Measurements from ENCODE around the gene BNC2.
A peak's percentile ranks its signal among the peaks of the same experiment; 100 is the strongest.

BNC2 gene

DNA sequence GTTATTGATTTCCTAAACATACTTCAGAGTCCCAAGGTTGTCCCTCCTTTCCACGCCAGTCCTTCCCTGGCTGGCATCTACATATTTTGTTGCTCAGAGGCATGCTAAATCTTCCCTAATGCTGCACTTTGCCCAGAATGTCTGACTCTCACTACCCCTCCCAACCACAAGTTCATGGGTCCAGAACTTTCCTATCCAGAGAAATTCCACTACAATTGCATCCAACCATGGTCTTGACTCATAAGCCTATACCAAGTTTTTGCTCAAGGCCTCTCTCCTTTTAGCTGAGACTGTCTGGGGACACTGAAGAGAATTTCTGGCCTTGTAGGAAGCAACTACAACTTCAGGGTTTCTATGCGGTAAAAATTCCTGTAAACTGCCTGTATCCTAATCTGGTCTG lies 206.3 kb downstream of the BNC2 start:
- no peak for DNase-seq

DNA sequence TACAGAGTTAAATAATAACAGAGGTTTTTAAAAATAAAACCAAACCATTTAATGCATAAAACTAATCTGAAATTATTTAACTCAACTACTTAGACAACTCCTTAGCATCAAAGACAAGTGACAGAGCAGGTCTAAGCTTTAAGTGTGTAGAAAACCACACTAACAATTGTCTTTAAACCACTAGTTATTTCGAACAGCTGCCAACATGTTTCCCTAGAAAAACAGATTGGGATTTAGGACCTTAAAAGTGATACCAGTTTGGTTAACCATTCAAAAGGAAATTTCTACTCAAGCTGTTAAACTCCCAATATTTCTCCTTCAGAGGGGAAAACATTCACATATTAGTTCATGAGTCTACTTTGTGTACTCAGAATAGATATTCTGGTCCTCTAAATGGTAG lies 208.7 kb downstream of the BNC2 start:
- DNase-seq = no peak

DNA sequence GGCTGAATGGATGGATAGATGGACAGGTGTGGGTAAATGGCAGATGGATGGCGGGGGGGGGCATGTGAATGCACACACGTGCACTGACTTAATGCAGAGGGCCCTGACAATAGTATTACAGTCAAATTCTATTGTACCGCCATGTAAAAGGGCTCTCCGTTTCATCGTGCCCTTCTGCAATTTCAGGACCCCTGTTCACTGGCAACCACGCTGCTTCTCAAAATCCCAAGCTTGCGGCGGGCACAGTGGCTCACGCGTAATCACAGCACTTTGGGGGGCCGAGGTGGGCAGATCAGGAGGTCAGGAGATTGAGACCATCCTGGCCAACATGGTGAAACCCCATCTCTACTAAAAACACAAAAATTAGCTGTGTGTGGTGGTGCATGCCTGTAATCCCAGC lies 211.4 kb downstream of the BNC2 start:
- DNase-seq = no peak

DNA sequence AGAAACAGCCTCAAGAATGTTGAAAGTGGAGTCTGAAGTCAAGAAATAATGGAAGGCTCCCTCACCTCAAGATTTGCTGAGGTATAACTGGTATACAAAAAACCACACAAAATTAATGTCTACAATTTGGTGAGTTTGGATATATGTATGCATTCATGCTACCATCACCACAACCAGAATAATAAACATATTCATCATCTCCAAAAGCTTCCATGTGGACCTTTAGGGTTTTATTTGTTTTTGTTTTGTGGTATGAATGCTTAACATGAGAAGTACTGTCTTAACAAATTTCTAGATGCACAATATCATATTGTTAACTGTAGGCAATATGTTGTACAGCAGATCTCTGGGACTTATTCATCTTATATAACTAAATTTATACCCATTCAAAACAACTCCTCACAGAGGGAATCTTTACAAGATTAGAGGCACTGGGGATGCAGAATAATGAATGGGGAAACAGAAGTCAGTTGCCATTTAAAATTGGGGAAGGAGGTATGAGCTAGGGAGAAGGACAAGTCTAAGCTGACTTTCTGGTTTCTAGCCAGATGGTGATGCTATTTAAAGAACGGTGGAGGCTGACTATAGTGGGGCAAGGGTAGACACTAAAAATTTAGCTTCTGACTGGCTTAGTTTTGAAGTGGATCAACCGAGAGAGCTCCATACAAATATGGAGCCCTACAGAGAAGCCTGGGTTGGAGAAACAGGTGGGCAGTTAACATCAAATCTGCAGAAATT lies 213.9 kb downstream of the BNC2 start:
- DNase-seq = no peak

DNA sequence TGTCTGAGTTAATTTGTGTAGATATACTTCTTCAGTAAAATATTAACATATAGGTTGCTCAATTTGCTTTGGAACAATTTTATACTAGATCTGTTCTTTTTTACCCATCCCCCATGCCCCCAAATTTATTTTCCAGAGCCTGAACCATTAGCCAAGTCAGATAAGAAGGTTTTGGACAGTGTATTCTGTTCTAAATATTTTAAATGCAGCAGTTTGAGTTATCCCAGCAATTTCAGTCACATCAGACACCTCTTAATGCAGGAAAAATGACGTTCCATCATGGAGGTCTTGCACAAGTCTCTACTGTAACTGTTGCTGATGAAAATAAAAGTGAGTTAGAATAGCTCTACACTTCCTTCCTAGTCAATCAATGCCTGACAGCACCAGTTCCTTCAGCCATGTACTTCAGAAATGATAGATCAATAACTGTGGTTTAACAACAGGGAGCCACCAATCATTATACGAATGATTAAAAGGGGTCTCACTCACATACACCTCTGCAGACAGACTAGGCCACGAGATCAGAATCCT lies 215.8 kb downstream of the BNC2 start:
- DNase-seq = no peak

DNA sequence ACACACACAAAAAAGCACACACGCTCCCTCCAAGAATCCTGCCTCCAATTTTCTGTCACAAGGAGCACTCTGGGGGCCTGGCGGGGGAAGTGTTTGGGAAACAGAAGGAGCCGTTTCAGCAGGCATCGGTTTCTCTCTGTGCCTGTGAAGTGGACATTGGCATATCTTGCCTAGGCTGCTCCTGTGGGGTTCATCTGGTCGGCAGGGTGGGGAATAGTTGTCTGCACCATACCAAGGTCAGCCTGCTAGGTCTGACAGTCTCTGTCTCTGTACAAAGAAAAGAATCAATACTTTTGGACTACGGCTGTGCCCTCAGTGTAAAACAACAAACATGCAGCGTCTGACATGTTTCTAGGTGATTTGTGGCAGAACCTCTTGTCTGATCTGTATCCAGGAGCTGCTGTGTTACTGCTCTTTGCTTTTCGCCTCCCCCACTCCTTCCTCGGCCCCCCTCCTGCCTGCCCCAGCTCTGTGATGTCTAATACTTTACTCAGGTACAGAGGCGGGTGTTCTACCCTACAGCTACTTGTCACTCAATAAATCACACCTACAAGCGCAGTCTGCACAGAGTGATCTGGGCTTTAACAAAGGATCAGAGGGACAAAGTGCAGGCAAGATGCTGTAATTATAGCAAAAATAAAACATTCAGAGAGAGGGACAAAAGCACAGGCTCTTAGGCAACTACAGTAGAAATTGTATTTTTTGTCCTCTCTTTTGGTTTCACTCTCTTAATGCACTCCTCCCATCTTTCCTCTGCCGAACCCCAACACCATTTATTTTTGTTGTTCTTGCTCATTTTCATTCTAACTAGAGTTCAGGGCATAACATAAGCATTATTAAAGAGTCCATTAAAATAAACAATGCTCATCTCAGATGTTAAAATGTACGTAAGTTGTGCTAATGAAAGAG lies 216.7 kb downstream of the BNC2 start:
- peak; percentile 65 to 68 for DNase-seq

DNA sequence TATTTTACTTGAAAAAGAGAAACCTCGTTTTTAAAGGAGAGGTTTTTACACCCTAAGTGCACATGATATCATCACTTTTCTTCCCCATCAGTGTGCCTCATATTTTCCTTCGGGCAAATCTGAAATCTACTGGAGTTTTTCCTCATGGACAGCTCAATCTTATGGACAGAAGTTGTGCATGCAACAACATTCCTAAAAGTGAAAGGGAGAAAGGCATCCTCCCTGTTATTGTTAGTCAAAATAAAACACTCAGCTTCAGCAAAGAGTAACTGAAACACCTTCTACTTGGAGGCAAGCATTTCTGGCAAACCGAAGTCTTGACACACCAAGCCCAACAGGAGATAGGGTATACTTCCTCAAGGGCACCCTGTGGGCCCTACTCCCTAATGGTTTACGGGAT lies 217.9 kb downstream of the BNC2 start:
- DNase-seq = peak in 1 of 2 experiments; percentile 50

DNA sequence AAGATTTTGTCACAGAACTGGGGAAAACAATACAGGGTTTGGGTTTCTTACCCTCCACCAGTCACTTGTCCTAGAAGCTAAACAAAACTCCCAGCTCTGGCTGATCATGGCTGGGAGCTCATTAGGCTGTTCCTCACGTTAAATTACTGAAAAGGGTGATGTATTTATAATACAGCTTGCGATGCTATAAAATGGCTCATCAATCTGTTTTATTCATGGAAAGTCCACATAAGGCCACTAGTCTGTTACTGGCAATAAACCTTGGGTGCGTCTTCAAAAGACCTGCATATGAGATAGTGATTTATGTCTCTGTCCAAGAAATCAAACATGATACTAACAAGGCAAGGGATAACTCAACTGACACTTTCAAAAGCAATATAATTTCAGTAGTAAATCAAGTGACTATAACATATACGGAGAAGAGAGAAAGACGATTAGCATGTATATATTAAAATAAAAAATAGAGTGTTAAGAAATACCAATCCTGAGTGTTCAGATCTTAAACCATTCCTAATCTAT lies 219.0 kb downstream of the BNC2 start:
- peak; percentile 71 to 84 for DNase-seq

DNA sequence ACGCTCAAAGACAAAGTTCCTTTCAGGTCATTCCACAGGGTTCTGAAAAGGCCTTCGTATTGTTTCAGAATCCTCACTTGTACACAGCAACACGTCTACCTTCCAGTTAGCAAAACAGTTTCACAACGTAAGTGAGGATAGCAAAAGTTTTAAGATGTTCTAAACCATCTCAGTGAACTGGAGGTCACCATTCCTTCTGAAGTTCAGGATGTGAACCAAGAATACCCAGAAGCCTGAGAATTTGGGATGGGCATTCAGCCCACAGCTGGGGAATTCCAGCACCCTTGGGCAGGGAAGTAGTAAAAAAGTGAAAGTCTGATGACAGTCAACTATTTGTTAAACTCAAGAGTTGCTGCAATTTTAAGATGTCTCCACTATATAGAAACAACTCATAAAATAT lies 224.5 kb downstream of the BNC2 start:
- DNase-seq = no peak

DNA sequence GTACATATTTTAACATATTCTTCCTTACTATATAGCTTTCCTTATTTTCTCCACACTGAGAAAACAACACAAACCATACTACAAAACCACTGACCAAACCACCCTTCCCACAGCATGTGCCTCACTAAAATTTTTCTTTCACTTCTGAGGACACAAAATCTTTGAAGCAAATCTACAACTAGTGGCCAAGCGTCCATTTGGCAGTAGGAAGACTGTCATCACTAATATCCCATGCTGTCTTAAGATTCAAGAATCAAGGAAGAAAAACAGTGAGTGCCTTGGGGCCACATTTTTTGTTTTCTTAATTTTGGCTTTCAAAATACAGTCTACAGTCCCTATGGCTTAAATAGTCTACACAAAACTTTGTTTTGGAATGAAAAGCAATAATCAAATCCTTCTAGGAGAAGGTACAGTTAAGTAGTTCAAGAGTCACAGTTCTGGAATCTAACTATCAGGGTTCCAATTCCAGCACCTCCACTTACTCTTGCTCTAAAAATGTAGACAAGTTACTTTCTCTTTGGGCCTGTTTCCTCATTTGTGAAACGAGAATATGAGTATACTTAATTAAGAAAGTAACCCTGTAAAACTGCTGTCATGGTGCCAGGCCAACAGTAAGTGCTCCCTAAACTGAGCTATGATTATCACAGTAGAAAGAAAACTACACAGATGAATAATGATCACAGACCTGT lies 227.9 kb downstream of the BNC2 start:
- DNase-seq = no peak

DNA sequence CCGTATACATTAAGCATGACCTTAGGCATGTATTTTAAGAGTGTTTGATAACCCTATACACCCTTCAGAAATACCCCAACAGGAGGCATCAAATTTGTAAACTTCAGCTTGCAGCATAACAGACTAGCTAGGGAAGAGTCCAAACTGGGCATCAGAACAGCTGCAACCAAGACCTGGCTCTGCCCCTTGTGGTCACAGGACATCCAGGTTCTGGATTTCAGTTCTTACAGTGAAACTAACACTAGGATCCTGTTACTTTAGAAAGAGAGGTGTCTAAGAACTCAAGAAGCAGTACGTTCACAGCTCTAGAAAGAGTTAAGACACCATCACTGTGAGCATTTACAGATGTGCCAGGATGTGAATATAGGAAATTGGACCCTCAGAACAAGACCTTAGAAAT lies 229.8 kb downstream of the BNC2 start:
- no peak for DNase-seq

DNA sequence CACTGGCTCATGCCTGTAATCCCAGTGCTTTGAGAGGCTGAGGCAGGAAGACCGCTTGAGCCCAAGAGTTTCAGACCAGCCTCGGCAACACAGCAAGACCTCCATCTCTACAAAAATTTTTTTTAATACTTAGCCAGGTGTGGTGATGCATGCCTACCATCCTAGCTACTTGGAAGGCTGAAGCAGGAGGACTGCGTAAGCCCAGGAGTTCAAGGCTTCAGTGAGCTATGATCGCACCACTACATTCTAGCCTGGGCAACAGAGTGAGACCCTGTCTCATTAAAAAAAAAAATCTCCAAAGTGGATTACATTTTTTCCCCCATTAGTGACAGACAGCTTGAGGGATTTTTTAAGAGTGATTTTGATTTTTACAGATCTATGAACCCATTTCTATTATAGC lies 230.8 kb downstream of the BNC2 start:
- no peak for DNase-seq

DNA sequence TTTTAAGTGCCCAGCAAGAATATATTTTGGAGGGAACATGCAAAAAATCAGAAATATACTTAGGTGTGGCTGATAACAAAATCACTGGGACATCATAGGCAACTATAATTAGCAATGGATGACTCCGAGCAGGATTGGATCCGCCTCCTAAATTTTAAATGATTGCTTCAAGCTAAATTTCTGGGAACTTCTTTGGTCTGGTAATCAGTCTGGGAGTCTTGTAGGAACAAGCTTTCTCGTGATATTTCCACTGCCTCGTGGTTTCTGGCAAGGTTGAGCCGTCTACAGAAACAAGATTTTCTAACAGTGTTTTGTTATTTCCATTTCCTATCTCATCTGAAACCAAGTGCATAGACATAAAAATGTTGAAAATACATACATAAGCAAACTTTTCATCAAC lies 232.6 kb downstream of the BNC2 start:
- no peak for DNase-seq

DNA sequence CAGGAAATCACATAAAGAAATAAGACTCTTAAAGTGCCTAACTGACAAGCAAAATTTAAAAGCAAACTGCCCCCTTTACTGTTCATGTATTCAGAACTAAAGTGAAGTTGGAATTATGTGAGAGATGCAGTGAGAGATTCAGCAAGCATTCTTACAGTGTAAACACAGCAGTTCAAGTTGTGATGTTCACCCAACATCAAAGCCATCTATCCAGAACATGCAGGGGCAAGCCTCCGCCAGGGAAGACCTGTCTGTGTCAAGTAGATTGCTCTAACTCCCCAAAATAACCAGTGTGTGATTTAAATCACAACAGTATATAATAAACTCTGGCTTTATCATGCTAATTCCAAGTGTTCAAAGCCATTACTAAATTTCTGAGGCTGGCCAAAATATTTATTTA lies 233.3 kb downstream of the BNC2 start:
- DNase-seq = no peak

DNA sequence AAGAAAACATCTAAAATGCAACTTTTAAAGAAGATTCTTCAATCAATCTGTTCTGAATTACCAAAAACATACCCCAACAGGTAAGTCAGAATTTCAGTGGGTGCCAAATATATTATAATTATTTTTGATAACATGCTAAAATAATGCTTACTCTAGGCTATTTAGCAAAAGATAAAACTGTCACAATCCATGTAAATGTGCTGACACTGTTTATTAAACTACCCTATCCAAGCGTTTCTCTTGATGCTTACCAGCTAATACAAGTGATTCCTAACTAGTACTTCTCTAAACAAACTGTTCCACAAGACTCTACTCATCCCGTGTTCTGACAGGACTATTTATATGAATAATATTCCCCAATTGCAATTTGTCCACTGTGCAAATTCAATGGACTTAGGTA lies 236.7 kb downstream of the BNC2 start:
- DNase-seq = no peak

DNA sequence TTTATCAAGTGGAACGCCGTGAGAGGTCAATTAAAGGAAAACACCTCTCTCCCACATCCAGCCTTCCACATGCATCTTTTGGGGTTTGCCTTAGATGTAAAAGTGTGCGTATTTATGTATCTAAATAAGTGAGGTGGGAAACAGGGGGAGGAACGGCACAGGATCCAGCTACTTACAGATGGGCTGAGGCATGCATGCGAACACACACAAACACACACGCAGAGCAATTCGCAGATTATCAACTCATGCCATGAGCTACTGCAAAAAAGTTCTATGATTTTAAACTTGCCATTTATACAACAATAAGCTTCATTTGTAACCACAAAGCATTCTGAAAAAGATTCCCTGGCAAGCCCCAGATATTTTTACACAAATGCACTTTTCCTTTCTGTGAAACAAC lies 242.1 kb downstream of the BNC2 start:
- DNase-seq = no peak

DNA sequence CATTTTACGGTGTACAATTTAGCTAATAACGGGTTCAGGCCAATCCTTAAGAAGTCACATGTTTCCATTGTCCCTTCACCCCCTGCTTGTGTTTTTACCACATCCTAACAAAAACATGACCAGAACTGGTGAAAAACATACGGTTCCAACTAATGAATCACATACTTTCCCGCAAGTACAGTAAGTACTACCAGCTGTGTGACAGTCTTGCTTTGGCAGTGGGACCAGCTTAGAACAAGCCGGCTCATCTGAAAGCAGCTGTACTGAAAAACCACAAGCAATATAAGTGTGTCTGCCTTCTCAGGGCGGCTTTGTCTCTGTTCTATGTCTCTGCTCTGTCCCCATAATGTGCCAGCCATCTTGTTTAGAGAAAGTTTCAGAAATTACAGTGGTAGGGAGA lies 242.5 kb downstream of the BNC2 start:
- peak; percentile 18 to 50 for DNase-seq

DNA sequence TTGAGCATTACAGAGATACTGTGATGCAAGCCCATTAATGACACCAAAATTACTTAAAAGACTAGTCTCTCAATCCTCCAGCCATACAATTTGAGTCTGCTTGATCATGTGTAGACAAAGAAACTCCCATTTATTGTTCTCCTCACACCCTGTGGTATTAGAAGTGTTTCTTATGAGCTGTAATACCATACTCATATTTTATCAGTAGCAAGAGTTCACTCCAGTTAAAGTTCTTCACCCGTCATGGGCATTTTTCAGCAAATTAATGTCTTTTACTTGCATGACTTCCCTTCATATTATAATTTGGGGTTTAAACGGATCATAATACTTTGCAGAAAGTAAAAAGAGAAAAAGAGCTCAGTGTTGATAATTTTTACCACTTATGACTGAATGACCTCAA lies 242.9 kb downstream of the BNC2 start:
- DNase-seq = no peak

DNA sequence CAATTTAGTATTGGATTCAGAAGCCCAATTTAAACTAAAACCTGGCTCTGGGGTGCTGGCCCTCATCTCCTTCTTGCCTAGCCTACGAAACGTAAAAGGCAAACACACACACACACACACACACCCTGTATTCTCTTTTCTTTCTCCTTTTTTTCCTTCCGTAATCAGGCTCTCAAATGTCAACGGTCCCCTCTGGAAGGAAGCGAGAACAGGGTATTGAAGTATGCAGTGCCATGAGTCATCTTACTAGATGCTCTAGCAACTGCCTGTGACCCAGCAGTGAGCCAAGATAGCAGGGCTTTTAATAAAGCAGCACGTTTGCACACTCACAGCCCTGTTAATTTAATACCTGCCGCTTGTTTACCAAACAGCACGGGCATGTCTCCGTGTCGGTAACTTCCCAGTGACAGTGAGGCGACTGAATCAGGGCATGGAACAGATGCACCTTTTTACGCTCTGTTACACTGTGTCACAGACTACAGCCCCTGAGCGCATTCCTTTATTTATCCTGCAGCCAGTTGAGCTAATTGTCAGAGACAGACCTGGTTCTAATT lies 243.8 kb downstream of the BNC2 start:
- peak; percentile 63 to 76 for DNase-seq

DNA sequence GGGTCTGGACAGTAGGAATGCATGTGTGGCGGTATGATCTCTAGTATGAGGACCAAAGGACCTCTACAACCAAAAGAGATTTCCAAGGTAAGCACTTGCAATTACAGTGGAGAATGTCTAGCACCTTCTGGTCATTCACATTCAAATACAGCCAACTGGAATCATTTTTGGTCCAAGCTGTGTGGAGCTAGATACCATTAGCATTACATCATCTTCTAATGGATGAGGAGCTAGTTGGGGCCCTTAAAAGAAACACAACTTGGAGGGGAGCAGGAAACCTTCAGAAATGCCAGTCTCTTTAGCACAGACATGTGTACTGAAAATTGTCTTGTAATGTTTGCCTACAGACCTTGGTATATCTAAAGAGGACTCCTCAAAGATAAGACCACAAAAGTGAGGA lies 244.7 kb downstream of the BNC2 start:
- DNase-seq = no peak

DNA sequence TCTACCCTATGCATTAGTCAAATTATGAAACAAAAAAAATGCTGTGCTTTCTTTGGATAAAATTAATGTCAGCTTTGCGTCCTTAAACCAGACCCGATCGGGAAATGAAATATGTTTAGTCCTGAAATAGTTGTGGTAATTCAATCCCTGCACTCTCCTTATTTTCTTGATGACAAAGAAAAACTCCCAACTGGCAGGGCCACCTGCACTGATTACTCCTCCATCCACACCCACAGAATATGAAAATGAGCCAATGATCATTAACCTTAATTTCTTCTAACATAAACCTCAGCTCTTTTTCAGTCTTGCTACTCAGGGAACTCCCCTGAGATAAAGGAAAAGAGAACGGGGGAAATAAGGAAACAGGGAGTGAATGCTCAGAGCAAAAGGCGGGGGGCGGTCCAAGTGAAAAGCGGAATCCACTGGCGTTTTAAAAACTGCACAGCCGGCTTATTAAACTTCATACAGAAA lies 245.3 kb downstream of the BNC2 start:
- peak in 1 of 2 experiments; percentile 23 for DNase-seq

DNA sequence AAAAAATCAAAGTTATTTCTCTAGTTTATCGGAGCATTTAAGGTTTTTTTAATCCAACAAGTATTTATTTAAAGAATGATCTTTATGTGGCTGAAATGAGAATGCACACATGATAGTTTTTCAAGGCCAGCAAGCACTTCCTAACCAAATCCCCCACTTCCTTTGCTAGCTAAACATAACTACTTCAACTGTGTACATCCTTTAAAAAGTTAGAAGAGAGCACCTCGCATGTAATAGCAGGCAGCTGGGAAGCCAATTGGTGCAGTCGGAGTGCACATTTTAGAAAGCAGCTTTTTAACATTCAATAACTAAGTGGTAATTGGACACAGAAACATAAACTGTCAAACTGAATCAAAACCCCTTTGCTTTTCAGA lies 245.7 kb downstream of the BNC2 start:
- no peak for DNase-seq

Data from NCI-H526 (cell line).